Measurements from ENCODE around the gene LUZP2.

LUZP2 gene

GRCh38 chr11:24489477-24489876 is 7.4 kb upstream of the LUZP2 start:
- in situ Hi-C loops (cut with MboI; ENCODE audit: low sequenced_read_pairs, unreplicated experiment), result no loop called here
- DNase-seq (ENCODE audit: low spot score), result no peak
- TF ChIP-seq CTCF (IDR thresholded peaks at IDR 0.05; ENCODE audit: borderline replicate concordance, control extremely low read depth, extremely low read depth, insufficient read depth, missing control alignments), result no peak

- TF ChIP-seq CTCF (IDR thresholded peaks at IDR 0.05; ENCODE audit: borderline replicate concordance, control extremely low read depth, extremely low read depth, insufficient read depth, missing control alignments), result no peak
- no peak for DNase-seq (ENCODE audit: low spot score)
- in situ Hi-C loops (cut with MboI; ENCODE audit: low sequenced_read_pairs, unreplicated experiment), result no loop called here
Measured at GRCh38 chr11:24496386-24496735, 492 bp upstream of the LUZP2 start.

- DNase-seq (ENCODE audit: low spot score), result no peak
- in situ Hi-C loops (cut with MboI; ENCODE audit: low sequenced_read_pairs, unreplicated experiment), result no loop called here
- TF ChIP-seq CTCF (IDR thresholded peaks at IDR 0.05; ENCODE audit: borderline replicate concordance, control extremely low read depth, extremely low read depth, insufficient read depth, missing control alignments), result no peak
Measured at GRCh38 chr11:24497831-24498230, 978 bp downstream of the LUZP2 start.

- DNase-seq (ENCODE audit: low spot score), result no peak
- in situ Hi-C loops (cut with MboI; ENCODE audit: low sequenced_read_pairs, unreplicated experiment), result no loop called here
- no peak for TF ChIP-seq CTCF (IDR thresholded peaks at IDR 0.05; ENCODE audit: borderline replicate concordance, control extremely low read depth, extremely low read depth, insufficient read depth, missing control alignments)
Measured at GRCh38 chr11:24502425-24502824, 5.6 kb downstream of the LUZP2 start.

- TF ChIP-seq CTCF (IDR thresholded peaks at IDR 0.05; ENCODE audit: borderline replicate concordance, control extremely low read depth, extremely low read depth, insufficient read depth, missing control alignments), result no peak
- no peak for DNase-seq (ENCODE audit: low spot score)
- in situ Hi-C loops (cut with MboI; ENCODE audit: low sequenced_read_pairs, unreplicated experiment), result no loop called here
Measured at GRCh38 chr11:24509114-24509513, 12.3 kb downstream of the LUZP2 start.

GRCh38 chr11:24511511-24511910 is 14.7 kb downstream of the LUZP2 start:
- no peak for DNase-seq (ENCODE audit: low spot score)
- TF ChIP-seq CTCF (IDR thresholded peaks at IDR 0.05; ENCODE audit: borderline replicate concordance, control extremely low read depth, extremely low read depth, insufficient read depth, missing control alignments), result no peak
- in situ Hi-C loops (cut with MboI; ENCODE audit: low sequenced_read_pairs, unreplicated experiment), result no loop called here

Measured in GM13976 (cell line).